Astrocyte (in vitro differentiated cells and primary cell): Measurements from ENCODE around the gene RXRB.

Experiments
- CTCF ChIP-seq: IDR thresholded peaks from 2 replicates; pipeline ENCODE4 v1.5.1; 2011; ENCODE audit warnings: low read depth, mild to moderate bottlenecking, inconsistent platforms, low read length, moderate library complexity; ENCODE audit not compliant: insufficient read depth
- EZH2 ChIP-seq: IDR thresholded peaks from 2 replicates; pipeline ENCODE4 v1.6.1; 2012; ENCODE audit warnings: mild to moderate bottlenecking, low read length, inconsistent platforms; ENCODE audit not compliant: insufficient read depth

- TF ChIP-seq CTCF (no peak), EZH2 (no peak)
These were observed 43.0 kb upstream of the RXRB start for GRCh38 chr6:33243476-33243875.
